ENCODE results near the gene NOS1AP. TPM values are rescaled to one million over a fixed set of nuclear protein-coding genes. Genes with fewer than 3 reads are reported as not detected.

Gene NOS1AP
- total RNA-seq, 1 donor from 2014 or later = 0.99 TPM

DNA sequence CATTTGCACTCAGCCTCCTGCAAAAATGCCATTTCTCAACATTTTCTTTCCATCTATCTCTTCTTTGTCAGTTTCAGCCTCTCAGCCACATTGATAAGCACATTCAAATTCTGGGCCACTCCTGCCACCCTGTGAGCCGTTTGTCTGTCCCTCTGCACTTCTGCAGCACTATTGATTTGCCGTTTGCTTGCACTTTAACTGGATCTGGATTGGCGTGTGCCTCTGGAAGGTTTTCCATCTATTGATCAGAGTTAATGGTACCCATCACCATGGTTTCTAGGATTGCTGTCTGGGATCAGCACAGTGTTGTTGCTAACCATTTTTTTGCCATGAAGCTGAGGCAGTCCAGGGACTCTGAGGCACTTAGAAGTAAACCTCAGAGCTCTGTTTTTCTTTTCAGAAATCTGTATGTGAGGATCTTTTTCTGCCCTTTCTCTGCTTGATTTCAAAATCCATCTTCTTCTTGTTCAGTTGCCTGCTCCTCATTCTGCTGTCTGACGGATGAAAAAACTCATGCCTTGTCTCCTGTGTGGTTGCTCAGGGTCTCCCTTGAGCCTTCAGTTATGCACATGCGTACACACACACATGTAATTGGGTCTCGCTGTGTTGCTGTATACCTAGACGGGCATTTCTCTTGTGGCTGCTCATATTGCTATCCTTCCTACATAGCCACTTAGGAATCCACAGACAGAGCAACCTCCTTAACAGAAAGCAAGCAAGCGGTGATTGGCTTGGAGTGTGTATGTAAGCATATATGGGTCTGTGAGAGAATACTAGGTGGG lies 67.9 kb downstream of the NOS1AP start:
- DNase-seq (ENCODE audit: low read depth) = no peak

DNA sequence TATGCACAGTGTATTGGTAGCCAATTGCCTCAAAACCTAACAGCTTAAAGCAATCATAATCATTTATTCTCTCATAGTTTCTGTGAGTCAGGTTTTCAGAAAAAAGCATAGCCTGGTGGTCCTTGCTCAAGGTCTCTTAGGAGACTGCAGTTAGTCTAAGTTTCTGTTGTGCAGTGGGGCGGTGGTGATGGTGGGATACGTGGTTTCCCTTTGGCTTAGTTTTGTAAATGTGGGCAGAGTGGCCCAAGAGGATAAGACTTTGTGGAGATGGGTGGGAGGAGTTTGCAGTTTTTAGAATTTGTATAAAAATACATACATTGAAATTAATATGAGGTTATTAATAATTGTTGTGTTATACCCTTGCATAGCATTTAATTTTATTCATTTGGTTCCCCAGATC lies 68.6 kb downstream of the NOS1AP start:
- DNase-seq (ENCODE audit: low read depth) = no peak

DNA sequence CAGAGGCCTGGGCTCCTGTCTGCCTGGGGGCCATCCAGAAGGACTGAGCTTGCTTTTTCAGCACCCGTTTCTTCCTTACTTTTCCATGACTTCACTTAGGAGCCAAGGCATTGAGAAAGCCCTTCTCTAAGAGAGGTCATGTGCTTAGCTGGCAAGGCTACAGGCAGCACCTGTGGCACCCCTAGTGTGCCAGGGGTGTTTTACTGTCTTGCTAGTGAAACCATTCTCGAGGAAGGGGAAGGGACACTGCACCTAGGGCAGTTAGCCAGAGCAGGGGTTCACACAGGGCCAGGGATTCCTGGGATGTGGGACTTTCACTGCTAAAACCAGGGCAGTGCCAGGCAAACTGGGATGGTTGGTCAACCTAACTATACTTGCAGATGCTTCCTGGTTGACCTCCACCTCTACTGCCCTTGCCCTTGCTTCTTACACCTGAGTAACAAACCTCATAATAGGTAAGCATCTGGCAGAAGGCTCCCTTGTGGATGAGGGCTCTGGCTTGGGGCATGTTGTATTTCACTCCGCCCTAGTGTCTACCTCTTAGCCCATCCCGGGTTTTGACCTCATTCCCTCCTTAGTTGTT lies 69.2 kb downstream of the NOS1AP start:
- DNase-seq (ENCODE audit: low read depth) = no peak

DNA sequence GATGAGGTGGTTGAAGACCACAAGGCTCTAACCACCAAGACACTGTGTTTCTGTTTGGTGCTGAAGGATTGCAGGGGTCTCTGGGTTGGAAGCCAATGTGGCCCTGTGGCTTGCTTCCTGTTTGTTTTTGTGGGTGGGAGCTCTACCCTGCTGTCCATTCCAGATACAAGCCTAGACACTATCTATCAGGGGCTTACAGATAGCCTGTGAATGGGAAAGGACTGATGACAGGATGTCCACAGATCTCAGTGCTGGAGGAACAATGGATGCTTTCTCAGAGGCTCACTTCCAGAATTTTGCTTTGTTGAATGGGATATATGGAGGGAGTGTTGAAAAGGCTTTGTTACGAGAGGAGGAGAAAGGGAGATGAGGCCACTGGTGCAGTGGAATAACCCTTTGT lies 69.7 kb downstream of the NOS1AP start:
- DNase-seq (ENCODE audit: low read depth) = no peak

DNA sequence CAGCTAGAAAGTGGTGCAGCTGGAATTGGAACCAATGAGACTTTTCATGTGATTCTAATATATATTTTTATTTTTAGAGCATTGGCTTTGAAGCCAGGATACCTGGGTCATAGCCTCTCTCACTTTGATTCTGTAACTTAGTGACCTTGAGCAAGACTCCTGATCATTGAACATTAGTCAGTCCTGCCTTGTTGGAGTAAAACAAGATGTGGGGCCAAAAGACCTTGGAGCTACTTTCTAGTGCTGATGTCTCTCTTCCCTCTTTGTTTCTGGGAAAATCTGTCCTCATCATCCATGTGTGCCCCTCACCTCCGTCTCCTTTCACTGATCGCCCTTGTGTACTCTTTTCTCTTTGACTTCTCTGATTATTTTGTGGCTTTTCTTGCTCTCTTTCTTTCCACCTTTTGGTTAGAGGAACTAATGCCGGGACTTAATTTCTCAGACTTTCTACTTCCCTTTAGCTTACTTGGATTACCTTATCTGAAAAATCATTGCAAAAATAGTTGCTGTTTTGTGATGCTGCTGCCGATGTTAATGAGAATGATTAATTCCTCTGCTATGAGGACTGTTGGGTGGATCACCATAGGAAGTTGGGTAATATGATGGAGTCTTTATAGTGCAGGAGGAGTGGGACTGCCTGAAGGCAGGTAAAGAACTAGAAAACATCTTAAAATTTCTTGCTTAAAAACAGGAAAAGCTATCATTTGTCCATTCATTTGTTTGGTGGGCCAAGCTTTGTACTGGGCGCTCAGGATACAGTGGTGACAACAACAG lies 72.0 kb downstream of the NOS1AP start:
- DNase-seq (ENCODE audit: low read depth) = peak; percentile 85

DNA sequence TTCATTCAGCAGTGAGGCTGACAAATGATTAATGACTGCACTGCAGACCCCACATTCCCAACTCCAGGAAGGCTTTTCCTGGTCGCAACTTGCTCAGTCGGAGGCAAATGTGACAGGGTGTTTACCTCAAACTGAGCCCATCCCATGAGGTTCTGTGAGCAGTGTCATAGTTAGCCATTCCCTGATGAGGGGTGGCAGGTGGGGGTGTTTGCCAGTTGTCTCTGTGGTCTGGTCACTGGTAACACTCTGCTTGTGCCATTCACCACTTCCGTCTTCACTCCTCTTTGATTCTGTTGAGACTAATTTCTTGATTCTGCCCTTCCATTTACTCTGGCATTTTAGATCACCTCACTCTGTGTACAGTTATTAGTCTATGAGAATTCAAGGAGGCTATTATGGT lies 73.5 kb downstream of the NOS1AP start:
- no peak for DNase-seq (ENCODE audit: low read depth)

DNA sequence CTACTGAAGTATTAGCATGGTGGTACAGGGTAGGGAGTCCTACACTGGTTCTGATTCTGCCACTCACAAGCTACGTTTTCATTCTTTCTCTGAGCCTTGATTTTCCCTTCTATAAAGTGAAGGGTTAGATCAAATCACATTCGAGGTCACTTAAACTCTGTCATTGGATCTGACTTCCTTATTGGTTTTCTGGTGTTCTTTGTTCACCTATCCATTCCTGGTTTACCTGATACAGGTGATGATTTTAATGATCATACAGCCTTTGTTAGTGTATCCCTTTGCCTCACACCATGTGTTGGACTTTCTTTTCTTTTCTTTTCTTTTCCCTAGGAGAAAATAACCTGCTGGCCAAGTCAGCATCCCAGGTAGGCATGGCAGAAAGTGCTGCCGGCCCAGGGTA lies 74.8 kb downstream of the NOS1AP start:
- DNase-seq (ENCODE audit: low read depth) = no peak

DNA sequence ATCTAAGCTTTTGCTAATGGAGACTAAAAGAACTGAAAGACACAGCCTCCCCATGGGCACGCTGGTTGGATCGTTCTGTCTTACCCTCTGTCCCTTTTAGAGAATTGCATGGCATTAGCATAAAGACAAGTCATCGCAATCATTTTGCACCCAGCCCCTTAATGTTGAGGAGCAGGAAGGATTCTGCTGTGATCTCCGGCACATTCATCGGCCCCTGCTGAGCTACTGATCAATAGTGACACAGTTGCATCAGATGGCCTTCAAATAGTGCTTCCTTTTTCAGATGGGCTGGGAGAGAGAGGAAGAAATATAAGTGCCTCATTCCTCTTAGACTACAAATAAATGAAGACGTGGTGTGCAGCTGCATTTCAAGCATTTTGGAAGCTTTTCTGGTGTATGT lies 75.4 kb downstream of the NOS1AP start:
- no peak for DNase-seq (ENCODE audit: low read depth)

DNA sequence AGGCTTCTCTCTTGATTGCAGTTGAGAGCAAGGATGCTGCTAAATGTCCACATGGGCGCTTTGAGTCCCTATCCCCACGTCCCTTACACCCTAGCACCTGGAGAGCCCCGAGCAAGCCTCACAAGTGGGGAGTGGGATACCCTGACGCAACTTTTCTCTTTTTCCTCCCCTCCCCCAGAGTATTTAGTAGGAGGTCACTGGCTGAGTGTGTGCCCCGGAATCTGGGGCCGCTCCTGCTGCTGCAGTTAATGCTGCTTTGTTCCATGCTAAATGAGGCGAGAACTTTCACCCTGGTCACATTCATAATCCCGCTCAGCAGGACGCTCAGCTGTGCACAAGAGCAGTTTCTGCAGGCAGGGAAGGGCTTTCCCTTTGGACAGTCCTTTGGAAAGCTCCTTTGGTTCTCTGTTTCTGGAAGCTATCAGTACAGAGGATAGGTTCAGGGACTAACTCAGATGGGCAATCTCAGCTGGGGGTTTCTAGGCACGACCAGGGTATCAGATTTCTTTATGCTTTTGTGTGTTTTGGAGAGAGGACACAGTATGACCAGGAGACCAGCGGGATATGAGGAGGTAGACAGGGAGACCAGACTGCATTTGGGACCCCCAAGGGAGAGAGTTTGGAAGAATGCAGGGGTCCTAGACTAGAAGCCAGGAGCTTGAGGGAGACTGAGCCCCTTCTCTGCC lies 75.9 kb downstream of the NOS1AP start:
- DNase-seq (ENCODE audit: low read depth) = peak; percentile 52

DNA sequence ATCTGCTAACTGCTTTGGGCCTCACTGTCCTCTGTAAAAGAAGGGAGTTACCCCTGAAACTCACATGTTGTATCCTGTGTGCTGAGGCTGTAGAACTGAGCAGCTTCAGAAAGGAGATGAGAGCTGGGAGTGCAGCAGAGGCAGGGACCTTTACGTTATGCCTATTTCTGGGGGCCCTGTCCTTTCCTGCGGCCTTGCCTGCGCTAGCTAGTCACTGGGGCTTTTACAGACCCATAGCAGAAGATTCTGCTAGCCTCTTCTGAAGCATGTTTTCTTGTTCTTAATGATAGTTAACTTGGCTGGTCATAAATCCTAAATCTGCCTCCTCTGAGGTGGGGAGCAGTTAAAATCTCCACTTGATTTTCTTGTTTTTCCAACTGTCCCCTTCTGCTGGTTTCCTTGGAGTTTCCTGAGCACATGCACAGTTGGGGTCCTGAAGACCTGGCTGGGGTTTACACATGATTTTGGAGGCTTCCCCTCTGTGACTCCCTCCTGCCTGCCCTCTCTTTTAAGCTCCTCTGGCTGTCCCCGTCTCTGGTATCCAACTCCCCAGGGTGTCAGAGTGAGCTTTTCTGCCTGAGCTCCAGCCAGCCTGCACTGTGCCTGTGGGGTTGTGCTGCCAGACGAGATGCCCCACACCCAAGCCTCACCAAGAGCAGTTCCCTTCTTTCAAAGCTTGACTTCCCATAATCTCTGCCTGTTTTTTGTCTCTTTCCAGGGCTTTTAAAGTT lies 76.6 kb downstream of the NOS1AP start:
- DNase-seq (ENCODE audit: low read depth) = no peak

DNA sequence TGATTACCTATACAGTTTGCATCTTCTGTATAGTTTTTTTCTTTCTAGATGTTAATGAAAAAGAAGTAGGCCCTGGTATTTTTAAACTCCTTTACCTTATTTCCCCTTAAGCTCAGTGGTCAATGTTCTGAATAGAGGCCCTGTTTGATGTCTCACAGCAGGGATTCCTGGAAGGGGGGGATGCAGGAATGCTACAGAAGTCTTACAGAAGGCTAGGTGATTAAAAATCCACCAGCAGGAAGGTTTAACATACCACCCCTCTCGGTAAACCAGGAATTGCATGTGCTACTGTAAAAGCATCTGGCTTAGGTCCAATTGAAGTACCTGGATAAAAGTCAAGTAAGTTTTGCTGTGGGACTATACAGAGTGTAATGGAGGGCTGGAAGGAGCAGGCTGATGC lies 78.3 kb downstream of the NOS1AP start:
- DNase-seq (ENCODE audit: low read depth) = peak; percentile 62

DNA sequence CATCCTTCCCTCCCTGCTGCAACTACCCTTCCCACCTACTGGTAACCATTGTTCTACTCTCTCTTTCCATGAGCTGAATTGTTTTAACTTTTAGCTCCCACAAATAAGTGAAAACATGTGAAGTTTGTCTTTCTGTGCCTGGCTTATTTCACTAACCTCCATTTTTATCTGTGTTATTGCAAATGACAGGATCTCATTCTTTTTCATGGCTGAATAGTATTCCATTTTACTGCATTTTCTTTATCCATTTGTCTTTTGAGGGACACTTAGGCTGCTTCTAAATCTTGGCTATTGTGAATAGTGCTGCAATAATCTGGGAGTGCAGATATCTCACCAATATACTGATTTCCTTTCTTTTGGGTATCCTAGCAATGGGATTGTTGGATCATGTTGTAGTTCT lies 80.6 kb downstream of the NOS1AP start:
- DNase-seq (ENCODE audit: low read depth) = no peak

DNA sequence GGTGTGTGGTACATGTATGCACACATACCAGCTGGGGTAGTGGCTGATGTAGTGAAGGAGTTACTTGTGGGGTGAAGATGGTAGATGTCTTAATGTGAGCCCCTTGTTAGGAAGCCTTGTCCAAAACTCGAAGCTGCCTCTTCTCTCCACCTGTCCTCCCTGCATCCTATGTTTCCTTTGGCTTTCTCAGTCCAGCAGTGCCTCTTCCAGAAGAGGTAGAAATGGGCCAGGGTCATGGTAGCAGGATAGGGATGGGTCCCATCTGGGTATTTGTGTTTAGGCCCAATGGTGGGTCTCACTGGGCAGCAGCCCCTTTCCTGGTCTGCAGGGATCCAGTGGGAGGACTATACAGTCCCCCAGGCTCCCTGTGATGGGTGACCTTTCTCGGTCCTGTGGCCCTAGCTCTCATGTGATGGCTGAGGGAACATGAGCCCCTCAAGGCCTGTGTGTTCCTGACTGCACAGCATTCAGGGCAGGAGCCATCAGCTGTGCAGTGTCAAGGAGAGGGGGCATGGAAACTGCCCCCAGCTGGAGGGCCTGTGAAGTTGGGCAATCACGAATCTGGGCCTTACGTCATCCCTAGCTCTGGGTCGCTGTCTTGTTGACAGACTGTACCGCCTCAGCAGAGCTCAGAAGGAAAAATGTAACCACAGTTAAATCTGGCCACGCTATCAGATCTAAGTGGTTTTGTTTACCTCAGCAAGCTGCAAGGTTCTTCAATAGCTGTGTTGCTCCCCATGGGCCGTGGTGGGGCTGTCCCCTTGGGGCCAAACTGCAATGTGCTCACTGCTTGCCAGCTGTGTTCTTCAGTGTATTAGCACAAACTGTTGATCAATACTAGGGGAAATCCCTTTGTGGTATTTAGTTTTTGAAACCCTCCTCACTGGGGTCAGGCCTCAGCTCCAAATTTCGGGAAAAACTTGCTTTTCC lies 82.7 kb downstream of the NOS1AP start:
- peak; percentile 56 for DNase-seq (ENCODE audit: low read depth)

DNA sequence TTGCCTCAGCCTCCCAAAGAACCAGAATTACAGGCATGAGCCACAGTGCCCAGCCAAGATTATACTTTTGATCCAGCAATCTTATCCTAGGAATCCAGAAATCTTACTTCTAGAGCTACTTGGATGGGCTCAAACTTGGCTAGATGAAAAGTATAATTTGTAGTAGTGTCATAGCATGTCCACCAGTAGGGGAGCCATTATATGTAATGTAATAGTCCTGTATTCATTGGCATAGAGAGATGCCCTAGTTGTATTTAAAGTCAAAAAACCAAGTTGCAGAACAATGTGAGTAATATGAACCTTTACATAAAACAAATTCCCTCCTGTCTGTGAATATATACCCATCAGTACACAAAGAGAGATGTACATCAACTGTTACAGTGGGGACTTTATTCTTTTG lies 83.9 kb downstream of the NOS1AP start:
- DNase-seq (ENCODE audit: low read depth) = no peak

DNA sequence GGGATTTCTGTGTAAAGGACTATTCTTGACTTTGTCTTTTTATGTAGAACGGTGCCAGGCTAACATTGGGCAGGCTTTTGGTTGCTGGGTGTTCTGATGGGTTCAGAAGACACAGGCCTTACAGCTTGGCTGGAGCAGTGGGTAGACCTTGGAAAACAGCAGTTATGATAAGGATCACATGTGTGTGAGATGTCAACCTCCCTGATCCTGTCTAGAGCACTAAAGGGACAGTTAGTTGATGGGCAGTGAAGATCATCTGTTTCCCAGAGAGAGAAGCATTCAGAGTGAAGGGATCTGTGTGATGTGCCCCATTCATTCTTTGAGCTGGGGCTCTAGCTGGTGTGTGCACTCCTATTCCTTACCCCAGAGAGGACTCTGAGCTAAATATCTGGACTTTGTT lies 88.0 kb downstream of the NOS1AP start:
- DNase-seq (ENCODE audit: low read depth) = no peak

DNA sequence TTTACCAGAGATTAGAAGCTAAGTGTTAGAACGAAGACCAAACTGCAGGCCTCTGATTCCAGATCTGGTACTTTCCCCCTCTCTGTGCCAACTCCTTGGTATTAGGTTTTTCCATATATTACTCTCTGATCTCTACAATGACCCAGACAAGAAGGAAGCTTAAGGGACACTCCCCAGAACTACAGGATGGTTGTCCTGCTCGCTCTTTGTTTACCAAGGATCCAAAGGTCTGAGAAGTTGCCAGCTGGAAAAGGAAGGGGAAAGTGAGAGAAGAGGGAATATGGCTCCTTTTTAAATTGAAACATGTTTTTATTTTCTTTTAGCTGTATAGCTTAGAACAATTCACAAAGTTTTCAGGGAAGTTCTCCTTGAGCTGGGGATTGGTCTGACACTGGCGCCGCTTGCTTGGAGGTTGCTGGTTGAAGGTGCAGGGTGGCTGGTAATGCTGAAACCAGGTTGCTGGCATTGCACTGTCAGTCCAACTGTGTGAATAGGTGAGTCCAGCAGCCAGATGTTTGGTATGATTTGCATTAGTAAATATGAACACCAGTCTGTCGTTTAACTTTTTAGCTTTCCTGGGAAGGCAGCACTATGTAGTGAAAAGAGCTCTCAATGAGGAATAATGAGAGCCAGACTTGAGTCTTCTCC lies 89.3 kb downstream of the NOS1AP start:
- no peak for DNase-seq (ENCODE audit: low read depth)

DNA sequence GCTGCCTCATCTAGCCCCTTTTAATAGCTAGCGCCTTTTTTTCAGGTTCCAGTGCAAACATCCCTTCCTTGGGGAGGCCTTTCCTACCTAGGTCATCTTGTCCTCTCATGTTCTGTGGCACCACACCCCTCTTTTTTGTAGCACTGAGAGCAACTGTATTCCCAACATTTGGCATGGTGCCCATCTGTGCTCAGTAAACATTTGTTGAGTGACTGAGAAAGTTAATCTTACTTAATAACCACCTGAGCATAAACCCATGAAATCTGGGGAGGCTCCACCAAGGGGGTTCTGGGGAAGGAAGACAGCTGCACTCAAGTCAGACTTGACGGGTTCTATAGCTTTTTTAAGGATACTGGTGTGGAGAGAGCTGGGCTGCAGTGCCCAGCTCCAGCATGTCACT lies 90.0 kb downstream of the NOS1AP start:
- DNase-seq (ENCODE audit: low read depth) = peak; percentile 33

DNA sequence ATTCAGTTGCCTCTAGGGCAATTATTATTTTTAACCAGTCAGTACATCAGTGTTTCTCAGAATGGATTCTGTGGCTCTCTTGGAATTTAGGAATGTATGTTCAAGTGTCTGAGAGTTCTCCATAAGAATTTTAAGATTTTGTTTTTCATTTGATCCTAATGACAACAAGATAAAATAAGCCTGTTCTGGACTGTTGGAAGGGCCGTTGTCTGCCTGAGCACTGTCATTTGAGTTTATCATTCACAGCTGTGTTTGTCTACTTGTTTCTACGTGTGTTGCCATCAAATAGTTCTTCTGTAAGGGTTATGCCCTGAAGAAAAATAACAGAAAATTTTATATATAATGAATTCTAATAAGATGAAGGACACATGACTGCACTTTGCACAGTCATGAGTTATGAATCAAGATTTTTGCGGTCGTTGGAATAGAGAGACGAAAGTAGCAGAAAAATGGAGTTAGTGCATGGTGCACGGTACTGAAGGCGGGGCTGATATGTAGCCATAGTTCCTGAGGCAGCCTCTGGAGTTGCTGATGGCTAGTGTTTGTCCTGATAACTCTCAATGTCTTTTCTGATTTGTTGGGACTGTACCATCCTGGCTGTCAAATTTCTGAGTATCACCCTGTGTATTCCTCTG lies 92.5 kb downstream of the NOS1AP start:
- DNase-seq (ENCODE audit: low read depth) = no peak

DNA sequence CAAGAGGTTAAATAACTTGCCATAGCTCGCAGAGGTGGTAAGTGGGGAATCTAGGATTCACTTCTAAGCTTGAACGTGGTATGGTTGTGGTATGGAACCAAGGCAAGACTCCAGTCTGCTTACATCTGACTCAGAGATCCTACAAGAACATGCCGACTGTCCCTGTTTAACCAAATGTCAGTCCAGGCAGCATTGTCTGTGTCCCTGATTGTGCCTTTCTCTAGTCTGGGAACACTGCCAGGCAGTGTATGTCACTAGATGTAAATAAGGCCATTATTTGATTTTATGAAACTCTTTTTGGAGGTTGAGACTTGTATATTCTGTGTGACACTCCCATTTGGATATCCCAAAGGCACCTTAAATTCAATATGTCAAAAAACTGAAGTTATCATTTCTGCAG lies 96.0 kb downstream of the NOS1AP start:
- no peak for DNase-seq (ENCODE audit: low read depth)

Data from renal cortical epithelial cell (primary cell).